HG02678 (cell line): ENCODE measurements around the gene CNST.
A peak's percentile ranks its signal among the peaks of the same experiment; 100 is the strongest.
"Not testable (repeated sequence)": the region's sequence is repeated elsewhere in the genome, so short reads cannot be mapped to it uniquely, and the experiment has no call there.

Experiments used
- ATAC-seq: cut with Tn5 transposase; IDR thresholded peaks from one replicate; pipeline ENCODE4 v1.9.1; 2021; ENCODE audit warnings: mild to moderate bottlenecking, moderate library complexity; ENCODE audit not compliant: unreplicated experiment

CNST gene

GRCh38 chr1:246617768-246618167 lies 51.5 kb downstream of the CNST start:
- ATAC-seq: no peak

GRCh38 chr1:246618240-246618808 lies 52.1 kb downstream of the CNST start:
- no peak for ATAC-seq

DNA sequence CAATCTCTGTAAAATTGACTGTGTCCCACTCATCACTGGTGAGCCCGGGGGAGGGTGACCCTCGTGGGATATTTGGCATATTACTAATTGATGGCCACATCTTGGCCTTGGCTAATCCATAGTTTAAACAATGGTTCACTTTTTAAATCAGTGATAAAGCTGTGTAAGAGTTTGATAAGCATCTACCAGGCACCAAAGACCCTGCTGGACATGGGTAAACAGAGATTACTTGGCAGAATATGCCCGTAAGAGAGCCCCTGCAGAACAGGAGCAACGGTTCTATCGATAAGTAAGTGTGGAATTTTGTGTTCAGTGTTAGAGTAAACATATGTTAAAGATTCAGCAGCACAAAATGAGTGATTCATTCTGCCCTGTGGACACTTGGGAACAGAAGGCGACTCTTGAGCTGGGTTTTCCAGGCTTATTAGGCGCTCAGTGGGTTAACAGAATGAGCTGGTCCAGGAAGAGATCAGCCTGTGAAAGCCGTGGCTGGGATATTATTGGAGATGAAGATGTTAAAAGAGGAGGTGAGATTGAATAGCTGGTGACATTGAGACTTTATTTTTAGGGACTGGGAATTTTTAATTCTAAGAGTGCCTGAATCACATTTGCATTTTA lies 55.9 kb downstream of the CNST start:
- no peak for ATAC-seq

GRCh38 chr1:246624091-246624490 lies 57.8 kb downstream of the CNST start:
- ATAC-seq: no peak

GRCh38 chr1:246629030-246629429 lies 62.8 kb downstream of the CNST start:
- ATAC-seq: peak; percentile 95

GRCh38 chr1:246629976-246630375 lies 63.7 kb downstream of the CNST start:
- ATAC-seq: peak; percentile 53

GRCh38 chr1:246631426-246631825 lies 65.2 kb downstream of the CNST start:
- ATAC-seq: no peak

DNA sequence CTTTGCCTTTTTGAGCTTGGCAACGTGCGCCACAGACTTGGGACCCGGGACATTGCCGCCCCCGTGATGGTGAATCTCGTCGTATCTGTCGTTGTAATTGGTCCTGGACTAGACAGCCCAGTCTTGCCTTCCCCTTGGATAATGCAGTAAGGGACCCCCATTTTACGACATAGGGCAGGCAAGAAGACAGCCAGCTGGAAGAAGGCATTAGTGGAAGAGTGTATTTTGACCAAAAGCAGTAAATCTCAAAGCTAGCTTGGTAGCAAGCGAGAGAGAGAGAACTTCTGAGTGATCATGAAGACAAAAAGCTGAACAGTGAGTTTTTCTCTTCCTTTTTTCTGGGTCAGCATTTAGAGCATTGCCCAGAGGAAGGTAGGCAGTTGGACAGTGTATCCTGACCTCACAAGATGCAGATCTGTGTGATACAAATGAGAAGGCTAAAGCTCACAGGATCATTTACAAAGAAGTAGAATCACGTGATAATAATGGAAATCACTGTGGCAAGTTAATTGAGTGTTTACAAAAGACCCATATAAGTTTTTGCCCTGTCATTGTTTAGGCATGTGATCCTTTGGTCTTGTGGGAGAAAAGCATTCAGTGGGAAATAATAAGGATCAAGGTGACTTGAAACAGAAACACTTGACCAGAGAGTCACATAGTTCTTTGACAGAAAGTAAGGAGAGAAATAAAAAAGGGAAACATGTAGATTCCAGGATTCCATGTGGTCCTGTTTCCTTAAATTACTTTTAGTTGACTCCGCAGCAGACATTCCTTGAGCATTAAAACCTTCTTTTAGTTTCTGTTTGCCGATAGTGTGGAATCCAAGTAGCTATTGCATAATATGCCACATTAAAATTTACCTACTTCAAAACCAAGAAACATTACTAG lies 66.3 kb downstream of the CNST start:
- no peak for ATAC-seq

DNA sequence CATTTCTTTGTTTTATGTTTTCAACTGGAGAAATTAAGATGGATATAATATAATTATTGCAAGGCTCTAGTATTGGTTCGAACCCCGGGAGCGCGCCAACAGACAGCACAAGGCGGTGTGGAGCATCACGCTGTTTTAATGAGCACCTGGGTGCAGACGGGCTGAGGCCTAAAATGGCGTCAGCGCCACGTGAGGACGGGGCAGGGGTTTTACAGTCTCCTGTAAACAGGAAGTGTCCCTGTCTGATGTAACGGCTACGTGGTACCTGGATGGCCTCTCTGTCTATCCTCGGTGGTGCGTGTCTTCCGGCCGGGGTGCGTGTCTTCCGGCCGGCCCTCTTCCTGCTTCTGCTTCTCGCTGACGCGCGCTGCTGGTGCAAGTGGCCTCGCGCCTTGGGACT lies 68.4 kb downstream of the CNST start:
- ATAC-seq: not testable (repeated sequence)

- no peak for ATAC-seq
These were observed 72.8 kb downstream of the CNST start for GRCh38 chr1:246638941-246639655.

DNA sequence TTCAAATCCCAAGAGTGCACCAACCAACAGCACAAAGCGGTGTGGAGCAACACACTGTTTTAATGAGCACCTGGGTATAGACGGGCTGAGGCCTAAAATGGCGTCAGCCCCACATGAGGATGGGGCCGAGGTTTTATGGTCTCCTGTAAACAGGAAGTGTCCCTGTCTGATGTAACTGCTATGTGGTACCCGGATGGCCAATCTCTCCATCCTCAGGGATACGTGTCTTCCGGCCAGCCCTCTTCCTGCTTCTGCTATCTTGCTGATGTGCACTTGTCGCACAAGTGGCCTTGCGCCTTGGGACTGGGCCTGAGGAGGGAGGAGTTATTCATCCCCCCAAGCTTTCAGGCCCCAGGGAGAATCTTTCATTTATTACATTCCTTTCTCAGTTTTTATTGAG lies 73.5 kb downstream of the CNST start:
- no peak for ATAC-seq

DNA sequence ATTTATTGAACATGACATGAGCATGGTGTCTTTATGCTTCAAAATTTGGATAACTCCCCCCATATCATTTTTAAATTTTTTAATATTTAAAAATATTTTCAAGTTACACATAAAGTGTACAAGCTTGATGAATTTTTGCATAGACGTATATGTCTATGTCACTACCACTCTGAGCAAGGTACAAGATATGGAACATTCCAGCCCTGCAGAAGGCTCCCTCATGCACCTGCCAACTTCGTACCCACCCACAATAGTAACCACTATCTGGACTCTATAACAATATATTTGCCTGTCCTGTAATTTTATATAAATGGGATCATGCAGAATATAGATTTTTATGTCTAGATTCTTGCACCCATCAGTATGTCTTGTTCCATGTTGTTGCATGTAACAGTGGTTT lies 74.5 kb downstream of the CNST start:
- ATAC-seq: no peak

DNA sequence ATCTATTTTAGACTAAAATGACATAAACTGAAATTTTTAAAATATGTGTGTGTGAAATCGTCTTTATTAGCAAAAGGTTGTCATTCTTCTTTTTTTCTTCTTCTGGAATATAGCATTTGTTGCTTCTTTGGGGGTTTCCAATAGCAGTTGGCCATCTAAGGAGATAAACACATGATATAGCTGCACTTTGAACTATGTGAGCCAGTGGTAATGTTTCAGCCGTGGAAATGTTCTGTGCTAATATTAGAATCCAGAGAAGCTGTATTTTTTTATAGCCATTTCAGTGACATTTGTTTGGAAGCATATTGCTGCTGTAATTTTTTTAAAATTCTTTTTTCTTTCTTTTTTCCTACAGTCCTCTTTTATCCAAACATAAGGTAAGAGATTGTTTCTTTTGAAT lies 75.1 kb downstream of the CNST start:
- no peak for ATAC-seq

DNA sequence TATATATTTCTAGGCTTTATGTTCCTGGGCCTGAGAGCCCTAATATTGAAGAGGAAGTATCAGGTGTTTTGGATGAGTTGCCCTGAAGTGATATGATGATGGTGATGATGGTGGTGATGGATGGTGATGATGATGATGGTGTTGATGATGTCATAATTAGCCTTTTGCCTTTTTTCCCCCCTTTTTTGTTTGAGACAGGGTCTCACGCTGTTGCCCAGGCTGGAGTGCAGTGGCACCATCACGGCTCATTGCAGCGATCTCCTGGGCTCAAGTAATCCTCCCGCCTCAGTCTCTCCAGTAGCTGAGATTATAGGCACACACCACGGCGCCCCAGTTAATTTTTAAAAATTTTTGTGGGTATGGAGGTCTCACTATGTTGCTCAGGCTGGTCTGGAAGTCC lies 76.5 kb downstream of the CNST start:
- no peak for ATAC-seq

- ATAC-seq: no peak
These were observed 80.9 kb downstream of the CNST start for GRCh38 chr1:246647113-246647512.

- no peak for ATAC-seq
These were observed 81.3 kb downstream of the CNST start for GRCh38 chr1:246647513-246647912.

DNA sequence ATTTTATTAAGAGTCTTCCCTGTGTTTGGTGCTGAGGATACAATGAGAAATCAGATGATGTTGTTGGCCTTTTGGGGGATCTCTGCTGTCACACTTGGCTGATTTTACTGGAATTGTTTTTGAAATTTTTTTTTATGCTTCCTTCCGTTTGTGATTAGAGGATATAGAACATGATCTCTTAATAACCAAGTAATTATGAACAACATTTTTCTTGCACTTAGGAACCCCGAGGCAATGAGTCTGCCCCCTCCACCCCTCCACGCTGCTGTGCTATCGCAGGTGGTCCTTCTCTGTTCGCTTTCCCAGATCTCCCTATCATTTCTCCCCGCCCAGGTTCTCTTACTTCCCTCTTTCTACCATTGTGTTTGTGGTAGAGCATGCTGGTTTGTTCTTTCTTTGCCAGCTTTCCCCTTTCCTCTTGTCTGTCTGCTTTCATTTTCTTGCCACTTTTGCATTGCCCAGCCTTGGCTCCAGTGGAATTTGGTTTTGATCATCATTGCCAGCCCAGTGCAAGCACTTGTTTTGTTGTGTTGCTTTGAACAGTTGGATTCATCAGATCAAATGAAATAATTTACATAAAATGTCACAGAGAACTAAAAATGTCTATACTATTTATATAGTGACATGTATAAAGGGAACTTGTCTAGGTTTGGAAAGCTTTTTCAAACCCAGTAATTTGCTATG lies 84.9 kb downstream of the CNST start:
- ATAC-seq: no peak

DNA sequence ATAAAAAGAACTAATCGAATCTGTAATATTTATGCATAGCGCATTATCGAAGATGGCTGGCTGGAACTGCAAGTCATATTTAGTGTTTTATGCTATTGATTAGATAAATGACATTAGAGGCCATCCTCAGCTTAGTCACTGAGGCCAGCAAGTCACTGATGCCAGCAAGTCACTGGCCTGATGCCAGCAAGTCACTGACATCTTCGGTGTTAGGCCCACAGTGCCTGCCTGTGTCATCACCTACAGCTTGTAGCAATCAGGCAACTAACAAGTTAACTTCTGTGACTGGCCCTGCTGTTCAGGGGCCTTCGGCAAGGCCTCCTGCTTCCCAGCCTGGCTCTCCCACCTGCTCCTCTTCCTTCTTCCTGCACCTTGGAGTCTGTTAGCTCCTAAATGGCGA lies 92.3 kb downstream of the CNST start:
- ATAC-seq: no peak

- ATAC-seq: no peak
These were observed 93.4 kb downstream of the CNST start for GRCh38 chr1:246659594-246660140.

DNA sequence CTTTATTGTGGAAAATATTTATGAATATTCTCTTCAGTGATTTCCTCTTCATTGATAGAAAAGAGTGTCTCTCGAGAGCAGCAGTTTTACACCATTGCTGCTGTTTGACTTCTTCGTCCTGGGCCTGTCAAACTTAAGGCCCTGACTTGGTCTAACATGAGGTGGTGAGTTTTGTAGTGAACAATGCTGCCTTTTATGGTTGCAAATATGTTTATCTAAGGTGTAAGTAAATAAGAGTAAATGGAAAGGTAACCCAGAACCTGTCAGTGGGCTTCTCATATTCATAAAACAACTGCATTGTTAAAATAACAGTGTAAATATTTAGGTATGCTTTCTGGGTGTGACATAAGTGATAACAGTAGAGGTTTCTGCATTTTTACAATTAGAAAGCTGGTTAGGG lies 95.2 kb downstream of the CNST start:
- no peak for ATAC-seq

DNA sequence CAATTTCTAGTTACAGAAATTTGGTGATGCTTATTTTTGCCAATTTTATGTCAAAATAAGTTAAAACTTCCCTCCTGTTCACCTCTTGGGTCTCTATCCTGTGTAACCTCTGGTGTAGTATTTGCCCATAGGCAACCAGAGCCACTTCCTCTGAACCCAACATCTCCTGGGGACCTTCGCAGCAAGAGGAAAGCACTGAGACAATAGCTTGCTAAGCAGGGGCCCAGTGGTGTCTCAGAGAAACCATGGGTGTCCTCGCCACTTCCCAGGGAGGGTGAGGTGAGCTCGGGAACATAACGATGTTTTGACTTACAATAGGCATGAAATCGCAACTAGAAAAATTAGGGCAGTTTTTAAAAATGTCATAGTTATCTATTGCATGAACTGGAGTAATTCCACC lies 101.5 kb downstream of the CNST start:
- ATAC-seq: no peak
